Smooth muscle cell (in vitro differentiated cells): ENCODE results near the gene EPS8. TPM values are rescaled to one million over a fixed set of nuclear protein-coding genes. Genes with fewer than 3 reads are reported as not detected.
A peak's percentile ranks its signal among the peaks of the same experiment; 100 is the strongest.

Experiments
- DNase-seq: peaks from one replicate; lab custom pipeline; 2025; ENCODE audit not compliant: unreplicated experiment; lab: John Stamatoyannopoulos, UW
- H2AFZ ChIP-seq: fragments of 200-600 bp; sonication (generic); 2 replicates; pipeline ENCODE4 v1.6.0; 2016; ENCODE audit warnings: antibody characterized with exemption, low read depth, mild to moderate bottlenecking
- H3F3A ChIP-seq: fragments of 200-600 bp; sonication (generic); 2 replicates; pipeline ENCODE4 v1.6.0; 2017; ENCODE audit warnings: antibody characterized with exemption, low read depth
- H3K27ac ChIP-seq: fragments of 200-600 bp; sonication (generic); 2 replicates; pipeline ENCODE4 v1.5.1; 2016; ENCODE audit warnings: low read depth, mild to moderate bottlenecking
- H3K27me3 ChIP-seq: fragments of 200-600 bp; sonication (generic); 2 replicates; pipeline ENCODE4 v1.6.1; 2016; ENCODE audit warnings: low read depth, mild to moderate bottlenecking
- H3K36me3 ChIP-seq: fragments of 200-600 bp; sonication (generic); 2 replicates; pipeline ENCODE4 v1.5.1; 2016; ENCODE audit warnings: low read depth
- H3K4me1 ChIP-seq: fragments of 200-600 bp; sonication (generic); 2 replicates; pipeline ENCODE4 v1.5.1; 2016; ENCODE audit warnings: low read depth
- H3K4me2 ChIP-seq: fragments of 200-600 bp; sonication (generic); 2 replicates; pipeline ENCODE4 v1.6.0; 2016; ENCODE audit warnings: mild to moderate bottlenecking
- H3K4me3 ChIP-seq: fragments of 200-600 bp; sonication (generic); 2 replicates; pipeline ENCODE4 v1.5.1; 2016; ENCODE audit warnings: mild to moderate bottlenecking
- H3K79me2 ChIP-seq: fragments of 200-600 bp; sonication (generic); 2 replicates; pipeline ENCODE4 v1.6.0; 2016; ENCODE audit warnings: low read depth, mild to moderate bottlenecking
- H3K9ac ChIP-seq: fragments of 200-600 bp; sonication (generic); 2 replicates; pipeline ENCODE4 v1.6.0; 2016; ENCODE audit warnings: low read depth
- H3K9me3 ChIP-seq: fragments of 200-600 bp; sonication (generic); replicated peaks from 2 replicates; pipeline ENCODE4 v1.5.1; 2016; ENCODE audit warnings: low read depth
- H4K20me1 ChIP-seq: fragments of 200-600 bp; sonication (generic); 2 replicates; pipeline ENCODE4 v1.6.0; 2016; ENCODE audit warnings: low read depth
- WGBS: methylation state at CpG from one replicate; pipeline ENCODE4 v1.1.7; 2016; ENCODE audit warnings: low lambda C conversion rate; 5-methylcytosine and 5-hydroxymethylcytosine counted together
- polyA plus RNA-seq: library from polyadenylated mRNA; unstranded; fragments of >200 nt; fragmentation: Nextera tagmentation; extraction: Ambion mirVana; gene quantifications from 2 replicates; pipeline ENCODE4 v1.2.1, GENCODE V29; 2016
- total RNA-seq: library from RNA; depleted of rRNA; stranded (reverse); fragments of >200 nt; gene quantifications from 2 replicates; pipeline ENCODE4 v1.2.3, GENCODE V29; 2014
- TF ChIP-seq, protein P1 (sequence below): fragments of 200-600 bp; sonication (generic); IDR thresholded peaks from 2 replicates; pipeline ENCODE4 v1.5.1; 2017; ENCODE audit warnings: borderline replicate concordance, mild to moderate bottlenecking, antibody characterized with exemption; ENCODE audit not compliant: insufficient read depth, poor library complexity, severe bottlenecking

Gene EPS8
- total and polyA plus RNA-seq, 2 experiments from 2014 or later: 27.5 to 68.3 TPM

DNA sequence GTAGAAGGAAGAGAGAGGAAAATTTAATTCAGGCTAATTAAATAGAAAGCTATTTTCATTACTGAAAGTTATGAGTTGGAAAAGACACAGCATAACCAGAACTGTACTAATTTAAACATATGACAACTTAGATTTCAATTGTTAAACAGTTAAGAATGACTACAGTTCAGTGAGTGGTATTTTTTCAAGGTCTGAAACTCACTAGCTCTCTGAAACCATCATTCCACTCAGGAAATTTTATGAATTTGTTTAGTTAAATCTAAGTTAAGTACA, 62.4 kb downstream of the EPS8 start:
- Histone ChIP-seq H3K4me3 (no peak overlapping the region), H3K36me3 (no peaks in the 10 kb centered on the region), H3K4me2 (peak overlapping the region; percentile 37), H4K20me1 (no peaks in the 10 kb centered on the region), H3K27ac (peak overlapping the region; percentile 91), H3K4me1 (peaks cover 13% of the 10 kb centered on the region), H3F3A (no peaks in the 10 kb centered on the region), H3K9me3 (no peaks in the 10 kb centered on the region), H2AFZ (no peak overlapping the region), H3K79me2 (peaks cover 35% of the 10 kb centered on the region), H3K9ac (peak overlapping the region; percentile 41), H3K27me3 (no peaks in the 10 kb centered on the region)
- DNase-seq: no peak
- TF ChIP-seq, protein P1, sequence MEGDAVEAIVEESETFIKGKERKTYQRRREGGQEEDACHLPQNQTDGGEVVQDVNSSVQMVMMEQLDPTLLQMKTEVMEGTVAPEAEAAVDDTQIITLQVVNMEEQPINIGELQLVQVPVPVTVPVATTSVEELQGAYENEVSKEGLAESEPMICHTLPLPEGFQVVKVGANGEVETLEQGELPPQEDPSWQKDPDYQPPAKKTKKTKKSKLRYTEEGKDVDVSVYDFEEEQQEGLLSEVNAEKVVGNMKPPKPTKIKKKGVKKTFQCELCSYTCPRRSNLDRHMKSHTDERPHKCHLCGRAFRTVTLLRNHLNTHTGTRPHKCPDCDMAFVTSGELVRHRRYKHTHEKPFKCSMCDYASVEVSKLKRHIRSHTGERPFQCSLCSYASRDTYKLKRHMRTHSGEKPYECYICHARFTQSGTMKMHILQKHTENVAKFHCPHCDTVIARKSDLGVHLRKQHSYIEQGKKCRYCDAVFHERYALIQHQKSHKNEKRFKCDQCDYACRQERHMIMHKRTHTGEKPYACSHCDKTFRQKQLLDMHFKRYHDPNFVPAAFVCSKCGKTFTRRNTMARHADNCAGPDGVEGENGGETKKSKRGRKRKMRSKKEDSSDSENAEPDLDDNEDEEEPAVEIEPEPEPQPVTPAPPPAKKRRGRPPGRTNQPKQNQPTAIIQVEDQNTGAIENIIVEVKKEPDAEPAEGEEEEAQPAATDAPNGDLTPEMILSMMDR: no peak

DNA sequence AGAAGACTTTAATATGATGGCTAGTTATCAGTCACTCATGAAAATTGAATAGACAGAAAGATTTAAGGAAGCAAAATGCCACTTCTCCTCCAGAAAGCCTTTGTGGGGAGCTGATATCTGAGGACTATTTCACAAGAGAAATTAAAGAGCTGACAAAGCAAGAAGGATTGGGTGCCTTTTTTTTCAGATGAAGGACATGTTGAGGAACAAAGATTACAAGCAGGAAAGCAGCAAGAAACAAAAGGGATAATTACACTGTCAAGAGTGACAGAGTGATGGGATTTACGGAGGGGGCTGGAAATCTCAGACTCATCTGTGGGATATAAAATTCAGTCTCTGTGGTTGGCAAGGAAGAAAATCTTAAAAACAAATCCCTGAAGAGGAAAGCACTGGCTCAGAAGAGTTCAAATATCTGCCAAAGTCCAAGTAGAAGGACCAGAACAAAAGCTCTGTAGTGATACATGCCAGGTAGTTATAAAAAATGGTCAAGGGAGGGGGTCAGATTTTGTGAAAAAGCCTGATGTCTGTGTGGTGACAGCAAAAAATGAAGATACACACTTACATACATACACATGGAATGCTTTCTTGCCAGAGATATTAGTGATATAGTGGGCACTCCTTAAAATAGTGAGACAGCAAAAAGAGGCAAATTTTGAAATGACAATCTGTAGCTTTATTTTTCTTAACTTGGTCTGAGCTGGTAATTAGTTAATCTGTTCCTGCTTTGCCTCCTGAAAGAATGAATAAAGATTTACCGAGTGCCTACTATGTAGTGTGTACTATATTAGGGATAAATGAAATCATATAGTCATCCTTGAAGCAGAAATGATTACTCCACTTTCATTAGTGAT, 62.9 kb downstream of the EPS8 start:
- H3K27me3 ChIP-seq: no peaks in the 10 kb centered on the region
- peak overlapping the region; percentile 91 for H3K27ac ChIP-seq
- TF ChIP-seq, protein P1: no peak
- no peak overlapping the region for H2AFZ ChIP-seq
- no peaks in the 10 kb centered on the region for H4K20me1 ChIP-seq
- DNase-seq: no peak
- no peak overlapping the region for H3K4me3 ChIP-seq
- no peaks in the 10 kb centered on the region for H3F3A ChIP-seq
- 46% methylated on average over 2 of the region's 2 CpGs for WGBS
- peaks cover 32% of the 10 kb centered on the region for H3K79me2 ChIP-seq
- H3K4me2 ChIP-seq: peak overlapping the region; percentile 37
- no peaks in the 10 kb centered on the region for H3K36me3 ChIP-seq
- no peaks in the 10 kb centered on the region for H3K9me3 ChIP-seq
- H3K9ac ChIP-seq: peak overlapping the region; percentile 41
- peaks cover 13% of the 10 kb centered on the region for H3K4me1 ChIP-seq

DNA sequence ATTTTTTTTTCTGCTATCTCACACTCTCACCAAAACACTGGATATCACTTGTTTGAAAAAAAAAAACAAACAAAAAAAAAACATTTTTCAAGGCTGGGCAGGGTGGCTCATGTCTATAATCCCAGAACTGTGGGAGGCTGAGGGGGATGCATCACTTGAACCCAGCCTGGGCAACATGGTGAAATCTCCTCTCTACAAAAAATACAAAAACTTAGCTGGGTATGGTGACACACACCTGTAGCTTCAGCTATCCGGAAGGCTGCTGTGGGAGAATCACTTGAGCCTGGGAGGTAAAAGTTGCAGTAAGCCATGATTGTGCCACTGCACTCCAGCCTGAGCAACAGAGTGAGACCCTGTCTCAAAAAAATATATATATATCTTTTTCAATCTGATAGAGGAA, 66.2 kb downstream of the EPS8 start:
- H3K27ac ChIP-seq: no peak overlapping the region

More for the DNA sequence above, 66.2 kb downstream of the EPS8 start:
- no peaks in the 10 kb centered on the region for H3K36me3 ChIP-seq
- 95% methylated on average over 1 of the region's 1 CpG for WGBS
- H4K20me1 ChIP-seq: no peaks in the 10 kb centered on the region
- H3K79me2 ChIP-seq: peaks cover 32% of the 10 kb centered on the region
- H2AFZ ChIP-seq: no peak overlapping the region
- H3K9me3 ChIP-seq: no peaks in the 10 kb centered on the region
- no peak overlapping the region for H3K4me2 ChIP-seq
- no peak overlapping the region for H3K4me3 ChIP-seq
- peaks cover 7% of the 10 kb centered on the region for H3F3A ChIP-seq
- H3K27me3 ChIP-seq: no peaks in the 10 kb centered on the region
- no peak overlapping the region for H3K9ac ChIP-seq
- no peak for DNase-seq
- peaks cover 20% of the 10 kb centered on the region for H3K4me1 ChIP-seq
- TF ChIP-seq, protein P1: no peak
